ENCODE data around the gene EHMT1.

The EHMT1 gene

DNA sequence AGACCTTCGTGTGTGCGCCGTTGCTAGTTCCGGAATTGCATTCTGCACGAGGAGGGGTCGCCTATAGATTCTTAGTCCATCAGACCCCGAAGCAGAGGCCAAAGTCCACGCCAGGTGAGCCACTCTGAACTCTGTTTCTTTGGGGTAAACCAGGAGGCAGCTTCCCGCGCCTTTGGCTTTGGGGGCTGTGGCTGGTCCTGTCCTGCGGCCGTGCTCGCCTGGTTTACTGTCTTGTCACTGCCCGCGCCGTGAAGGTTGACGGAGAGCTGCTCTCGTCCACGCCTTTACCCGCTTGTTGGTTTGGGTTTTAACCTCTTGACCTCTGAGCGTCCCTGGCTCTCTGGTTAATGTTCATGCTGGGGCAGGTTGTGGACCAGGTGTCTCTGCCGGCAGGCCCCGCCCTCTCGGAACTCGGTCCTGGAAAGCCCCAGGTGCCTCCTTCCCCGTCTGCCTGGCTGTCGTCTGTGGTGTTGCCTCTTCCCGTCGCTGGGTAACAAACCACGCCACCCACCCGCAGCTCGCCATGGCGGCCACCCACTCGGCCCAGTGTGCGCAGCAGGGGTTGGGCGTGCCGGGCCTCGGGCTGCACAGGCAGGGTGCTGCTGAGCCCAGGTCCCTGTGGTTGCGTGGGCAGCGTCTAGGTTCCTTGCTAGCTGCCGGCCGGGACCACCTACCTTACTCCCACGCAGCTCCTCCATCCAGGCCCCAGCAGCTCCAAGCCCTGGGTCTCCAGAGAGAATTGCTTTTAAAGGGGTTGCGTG lies 214.2 kb downstream of the EHMT1 start:
- no peak for DNase-seq (ENCODE audit: insufficient read length, low spot score)
- TF ChIP-seq POLR2A (IDR thresholded peaks at IDR 0.05; ENCODE audit: low read depth, low read length) = no peak
- FAIRE-seq = no peak

DNA sequence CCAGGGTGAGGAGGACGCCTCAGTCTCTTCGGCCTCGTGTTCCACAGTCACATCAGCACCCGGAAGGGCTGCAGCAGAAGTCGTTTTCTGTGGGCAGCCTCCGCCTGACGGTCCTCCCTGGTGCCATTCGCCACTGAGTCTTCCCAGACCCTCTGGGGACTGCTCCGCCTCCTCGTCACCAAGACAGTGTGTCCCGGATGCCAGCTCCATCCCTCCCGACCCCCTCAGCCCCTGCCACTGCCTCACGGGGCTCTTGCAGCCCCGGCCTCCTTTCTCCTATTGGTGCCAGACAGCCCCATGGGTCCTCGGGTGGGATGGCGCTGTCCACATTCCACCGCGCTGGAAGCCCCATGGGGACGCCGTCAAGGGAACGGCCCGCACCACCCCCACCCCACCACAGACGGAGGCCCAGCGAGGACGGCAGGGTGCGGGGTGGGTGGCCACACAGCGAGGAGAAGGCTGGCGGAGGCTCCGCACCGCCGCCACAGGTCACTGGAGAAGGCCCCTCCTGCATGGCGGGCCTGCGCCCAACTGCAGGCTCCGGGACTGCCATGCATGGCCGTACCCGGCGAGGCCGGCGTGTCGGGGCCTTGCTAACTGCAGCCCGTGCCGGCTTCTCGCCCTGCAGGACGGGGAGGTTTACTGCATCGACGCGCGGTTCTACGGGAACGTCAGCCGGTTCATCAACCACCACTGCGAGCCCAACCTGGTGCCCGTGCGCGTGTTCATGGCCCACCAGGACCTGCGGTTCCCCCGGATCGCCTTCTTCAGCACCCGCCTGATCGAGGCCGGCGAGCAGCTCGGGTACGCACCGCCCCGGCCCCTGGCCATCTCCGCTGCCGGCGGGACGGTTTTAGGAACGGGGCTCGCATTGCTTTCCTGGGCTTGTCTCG lies 215.2 kb downstream of the EHMT1 start:
- no peak for DNase-seq (ENCODE audit: insufficient read length, low spot score)
- TF ChIP-seq POLR2A (IDR thresholded peaks at IDR 0.05; ENCODE audit: low read depth, low read length) = no peak
- FAIRE-seq = no peak

DNA sequence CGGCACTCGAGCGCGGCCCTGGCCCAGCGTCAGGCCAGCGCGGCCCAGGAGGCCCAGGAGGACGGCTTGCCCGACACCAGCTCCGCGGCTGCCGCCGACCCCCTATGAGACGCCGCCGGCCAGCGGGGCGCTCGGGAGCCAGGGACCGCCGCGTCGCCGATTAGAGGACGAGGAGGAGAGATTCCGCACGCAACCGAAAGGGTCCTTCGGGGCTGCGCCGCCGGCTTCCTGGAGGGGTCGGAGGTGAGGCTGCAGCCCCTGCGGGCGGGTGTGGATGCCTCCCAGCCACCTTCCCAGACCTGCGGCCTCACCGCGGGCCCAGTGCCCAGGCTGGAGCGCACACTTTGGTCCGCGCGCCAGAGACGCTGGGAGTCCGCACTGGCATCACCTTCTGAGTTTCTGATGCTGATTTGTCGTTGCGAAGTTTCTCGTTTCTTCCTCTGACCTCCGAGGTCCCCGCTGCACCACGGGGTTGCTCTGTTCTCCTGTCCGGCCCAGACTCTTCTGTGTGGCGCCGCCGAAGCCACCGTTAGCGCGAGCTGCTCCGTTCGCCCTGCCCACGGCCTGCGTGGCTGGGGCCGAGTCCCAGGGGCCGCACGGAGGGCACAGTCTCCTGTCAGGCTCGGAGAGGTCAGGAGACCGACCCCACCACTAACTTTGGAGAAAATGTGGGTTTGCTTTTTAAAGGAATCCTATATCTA lies 216.2 kb downstream of the EHMT1 start:
- TF ChIP-seq POLR2A (IDR thresholded peaks at IDR 0.05; ENCODE audit: low read depth, low read length) = no peak
- FAIRE-seq (no peak), DNase-seq (ENCODE audit: insufficient read length, low spot score) (no peak)

DNA sequence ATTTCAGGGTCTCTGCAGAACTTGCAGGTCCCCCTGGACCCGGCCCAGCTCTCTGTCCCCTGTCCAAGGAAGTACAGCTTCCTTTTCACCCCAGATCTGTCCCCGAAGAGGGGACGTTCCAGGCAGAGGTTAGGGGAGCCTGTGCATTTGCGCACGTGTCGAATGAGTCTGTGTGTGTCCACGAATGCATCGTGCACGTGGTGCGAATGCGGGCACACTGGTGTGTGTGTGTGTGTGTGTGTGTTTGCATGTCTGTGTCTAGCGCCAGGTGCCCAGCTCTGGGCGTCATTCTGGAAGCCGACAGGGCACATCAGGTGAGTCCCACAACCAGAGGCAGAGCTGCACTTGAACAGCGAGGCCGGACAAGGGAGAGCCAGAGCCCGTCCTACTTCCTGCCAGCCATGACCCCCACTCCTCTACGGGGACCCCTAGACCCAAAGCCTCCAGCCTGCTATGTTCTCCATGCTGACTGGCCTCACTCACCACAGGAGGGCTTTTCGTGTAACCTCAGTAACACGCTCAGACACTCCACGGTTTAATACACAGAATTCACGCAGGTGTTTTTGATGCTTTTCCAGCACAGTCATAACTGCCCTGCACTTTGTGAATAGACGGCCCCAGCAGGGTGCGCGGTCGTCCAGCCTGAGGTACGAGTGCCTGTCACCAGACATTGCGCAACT lies 217.5 kb downstream of the EHMT1 start:
- no peak for FAIRE-seq
- no peak for TF ChIP-seq POLR2A (IDR thresholded peaks at IDR 0.05; ENCODE audit: low read depth, low read length)
- DNase-seq (ENCODE audit: insufficient read length, low spot score) = no peak

DNA sequence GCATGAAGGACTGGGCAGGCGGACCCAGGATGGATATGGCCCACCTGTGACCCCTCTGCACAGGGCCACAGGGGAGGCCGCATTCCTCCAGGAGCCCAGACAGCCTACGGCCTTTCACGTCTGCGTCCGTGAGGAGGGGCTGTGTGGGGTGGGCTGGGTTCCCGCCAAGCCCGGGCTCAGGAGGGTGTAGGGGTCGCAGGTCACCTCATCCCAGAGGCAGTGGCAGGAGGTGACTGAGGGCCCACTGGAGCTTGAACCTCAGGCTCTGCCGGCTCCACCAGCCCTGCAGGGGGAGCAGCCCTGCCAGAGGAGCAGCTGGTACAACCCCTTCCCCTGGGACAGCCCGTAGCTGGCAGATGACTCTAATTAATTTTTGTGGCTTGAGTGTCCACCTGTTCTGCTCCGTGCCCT lies 218.0 kb downstream of the EHMT1 start:
- DNase-seq (ENCODE audit: insufficient read length, low spot score) = no peak
- no peak for FAIRE-seq
- TF ChIP-seq POLR2A (IDR thresholded peaks at IDR 0.05; ENCODE audit: low read depth, low read length) = no peak

DNA sequence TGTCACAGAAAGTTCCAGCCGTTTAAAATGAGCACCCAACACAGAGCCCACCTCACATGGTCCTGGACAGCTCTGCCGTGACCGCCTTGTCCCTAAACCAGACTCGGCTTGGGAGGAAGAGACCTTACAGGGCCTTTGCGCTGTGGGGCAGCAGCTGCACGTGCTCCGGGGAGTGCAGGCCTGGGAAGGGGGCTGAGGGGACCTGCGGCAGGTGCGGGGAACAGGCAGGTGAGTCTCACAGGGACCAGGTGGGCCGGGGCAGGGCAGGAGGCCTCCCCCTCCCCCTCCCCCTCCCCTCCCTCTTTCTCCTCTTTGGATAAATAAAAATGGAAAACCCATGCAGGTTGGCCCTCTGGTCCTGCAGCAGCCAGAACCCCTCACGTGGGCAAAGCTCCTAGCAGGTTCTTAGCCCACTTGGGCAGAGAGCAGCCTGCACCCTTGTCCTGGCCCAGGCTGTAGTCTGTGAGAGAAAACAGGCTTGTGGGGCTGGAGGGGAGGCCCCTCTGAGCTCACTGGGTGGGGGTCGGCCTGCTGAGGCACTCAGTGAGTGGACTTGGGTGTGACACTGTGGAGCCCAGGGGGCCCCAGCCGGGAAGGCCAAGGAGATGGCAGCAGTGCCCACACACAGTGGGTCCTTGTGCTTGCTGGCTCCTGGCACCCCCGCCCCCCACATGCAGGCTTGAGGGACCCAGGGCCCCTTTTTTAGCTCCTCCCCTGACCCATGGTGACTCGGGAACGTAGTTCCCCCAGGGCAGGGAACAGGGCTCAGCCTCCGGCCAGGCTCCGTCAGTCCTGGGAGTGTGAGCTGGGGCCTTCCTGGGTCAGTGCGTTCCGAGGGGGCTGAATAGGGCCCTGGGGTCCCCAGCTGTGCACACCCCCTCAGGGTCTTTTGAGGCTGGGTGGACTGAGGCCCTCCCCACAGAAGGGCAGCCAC lies 218.8 kb downstream of the EHMT1 start:
- no peak for TF ChIP-seq POLR2A (IDR thresholded peaks at IDR 0.05; ENCODE audit: low read depth, low read length)
- DNase-seq (ENCODE audit: insufficient read length, low spot score) (no peak), FAIRE-seq (no peak)

DNA sequence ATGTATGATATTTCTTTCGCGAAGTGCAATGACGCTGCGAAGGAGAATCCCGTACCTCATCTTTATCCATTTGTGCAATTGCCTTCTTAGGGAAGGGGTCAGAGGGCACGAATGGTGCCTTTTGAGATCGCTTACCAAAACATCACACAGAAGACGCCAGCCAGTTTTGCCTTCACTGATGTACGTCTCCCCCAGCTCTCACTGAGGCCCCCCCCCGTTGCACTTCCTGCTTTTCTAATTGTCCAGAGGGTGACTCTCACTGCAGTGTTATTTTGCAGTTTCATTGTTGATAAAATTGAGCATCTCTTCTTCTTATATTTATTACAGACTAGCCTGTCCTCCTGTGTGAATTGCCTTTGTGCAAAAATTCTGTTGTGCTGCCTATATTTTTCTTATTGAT lies 219.8 kb downstream of the EHMT1 start:
- no peak for DNase-seq (ENCODE audit: insufficient read length, low spot score)
- FAIRE-seq = no peak
- TF ChIP-seq POLR2A (IDR thresholded peaks at IDR 0.05; ENCODE audit: low read depth, low read length) = no peak

DNA sequence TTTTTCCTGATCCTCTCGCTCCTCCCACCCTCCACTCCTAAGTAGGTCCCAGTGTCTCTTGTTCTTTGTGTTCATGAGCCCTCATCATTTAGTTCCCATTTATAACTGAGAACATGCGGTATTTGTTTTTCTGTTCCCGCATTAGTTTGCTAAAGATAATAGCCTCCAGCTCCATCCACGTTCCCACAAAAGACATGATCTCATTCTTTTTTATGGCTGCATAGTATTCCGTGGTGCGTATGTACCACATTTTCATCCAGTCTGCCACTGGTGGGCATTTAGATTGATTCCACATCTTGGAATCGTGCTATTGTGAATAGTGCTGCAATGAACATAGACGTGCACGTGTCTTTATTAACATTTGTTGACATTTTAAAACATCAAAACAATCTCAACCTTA lies 224.6 kb downstream of the EHMT1 start:
- TF ChIP-seq POLR2A (IDR thresholded peaks at IDR 0.05; ENCODE audit: low read depth, low read length) = no peak
- DNase-seq (ENCODE audit: insufficient read length, low spot score) = no peak
- no peak for FAIRE-seq

DNA sequence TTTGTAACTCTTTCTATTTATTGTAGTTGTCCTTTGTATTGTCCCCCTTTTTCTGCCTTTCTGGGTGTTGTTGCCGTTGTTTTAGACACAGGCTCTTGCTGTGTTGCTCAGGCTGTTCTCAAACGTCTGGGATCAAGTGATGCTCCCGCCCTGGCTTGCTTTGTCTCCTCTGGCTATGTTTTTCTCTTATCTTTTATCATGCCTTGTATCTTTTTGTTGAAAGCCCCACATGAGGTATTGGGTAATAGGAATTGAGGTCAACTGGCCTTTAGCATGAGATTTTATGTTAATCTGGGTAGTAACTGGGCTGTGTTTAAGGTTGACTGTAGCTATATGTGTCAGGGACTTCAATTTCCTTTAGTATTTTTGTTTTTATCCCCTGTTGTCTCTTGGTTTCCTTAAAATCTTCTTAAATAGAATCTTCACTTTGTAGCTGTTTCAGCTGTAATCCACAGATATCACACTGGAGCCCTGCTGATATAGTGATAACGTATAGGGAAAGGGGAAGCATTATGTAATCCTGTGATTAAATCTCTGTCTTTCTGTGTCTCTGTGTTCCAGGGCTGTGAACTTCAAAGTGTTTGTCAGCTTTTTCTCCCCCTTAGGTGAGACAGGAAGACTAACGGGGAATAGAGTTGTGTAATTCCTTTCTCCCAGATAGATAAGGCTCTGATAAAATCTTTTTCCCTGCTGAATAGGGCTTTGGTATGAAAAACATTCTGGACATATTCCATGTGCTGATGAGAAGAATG lies 232.9 kb downstream of the EHMT1 start:
- FAIRE-seq (no peak), DNase-seq (ENCODE audit: insufficient read length, low spot score) (no peak)
- no peak for TF ChIP-seq POLR2A (IDR thresholded peaks at IDR 0.05; ENCODE audit: low read depth, low read length)

DNA sequence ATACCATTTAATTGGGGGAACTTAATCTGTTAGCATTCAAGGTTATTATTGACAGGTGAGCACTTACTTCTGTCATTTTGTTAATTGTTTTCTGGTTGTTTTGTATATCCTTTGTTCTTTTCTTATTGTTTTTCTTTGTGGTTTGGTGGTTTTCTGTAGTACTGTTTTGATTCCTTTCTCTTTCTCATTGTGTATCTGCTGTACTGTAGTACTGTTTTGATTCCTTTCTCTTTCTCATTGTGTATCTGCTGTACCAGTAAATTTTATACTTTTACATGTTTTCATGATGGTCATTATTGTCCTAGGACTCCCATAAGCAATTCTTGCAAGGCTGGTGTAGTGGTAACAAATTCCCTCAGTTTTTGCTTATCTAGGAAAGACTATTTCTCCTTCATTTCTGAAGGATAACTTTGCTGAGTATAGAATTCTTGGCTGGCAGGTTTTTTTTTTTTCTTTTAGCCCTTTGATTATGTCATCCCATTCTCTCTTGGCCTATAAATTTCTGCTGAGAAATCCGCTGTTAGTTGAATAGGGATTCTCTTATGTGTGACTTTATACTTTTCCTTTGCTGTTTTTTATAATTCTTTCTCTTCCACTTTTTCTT lies 234.7 kb downstream of the EHMT1 start:
- DNase-seq (ENCODE audit: insufficient read length, low spot score) = no peak
- TF ChIP-seq POLR2A (IDR thresholded peaks at IDR 0.05; ENCODE audit: low read depth, low read length) = no peak
- no peak for FAIRE-seq

DNA sequence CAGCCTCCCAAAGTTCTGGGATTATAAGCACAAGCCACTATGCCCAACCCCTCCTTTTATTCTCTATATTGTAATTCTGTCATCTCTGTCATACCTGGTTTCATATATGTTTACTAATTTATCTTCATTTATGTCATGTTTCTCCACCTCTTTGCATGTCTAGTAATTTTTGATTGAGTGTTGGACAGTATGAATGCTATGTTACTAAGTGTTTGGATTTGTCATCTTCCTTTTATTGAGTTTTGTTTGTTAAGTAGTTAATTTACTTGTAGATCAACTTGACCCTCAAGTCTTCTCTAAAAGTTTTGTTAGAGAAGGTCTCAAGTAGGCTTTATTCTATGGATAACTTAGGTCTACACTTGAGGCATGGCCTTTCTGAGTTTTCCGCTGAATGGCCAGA lies 241.6 kb downstream of the EHMT1 start:
- DNase-seq (ENCODE audit: insufficient read length, low spot score) = no peak
- TF ChIP-seq POLR2A (IDR thresholded peaks at IDR 0.05; ENCODE audit: low read depth, low read length) = no peak
- FAIRE-seq = no peak
